ENCODE measurements around the gene IL1RAPL2.

DNA sequence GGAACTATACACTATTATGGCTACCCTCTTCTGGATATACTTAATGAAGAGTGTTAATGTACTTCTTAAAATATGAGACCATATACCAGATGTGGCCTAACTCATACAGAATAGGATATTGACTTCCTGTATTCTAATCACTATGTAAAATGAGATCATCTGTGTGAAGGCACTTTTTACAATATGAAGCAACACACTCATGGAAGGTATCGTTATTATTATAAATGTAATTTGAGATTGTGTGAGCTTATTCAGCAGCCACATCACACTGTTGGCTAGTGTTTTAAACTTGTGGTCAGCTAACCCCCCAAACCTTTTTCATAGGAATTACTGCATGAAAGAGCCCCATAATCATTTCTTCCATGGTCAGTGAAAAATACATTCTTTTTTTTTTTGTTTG, 936.3 kb downstream of the IL1RAPL2 start:
- TF ChIP-seq, protein P1, sequence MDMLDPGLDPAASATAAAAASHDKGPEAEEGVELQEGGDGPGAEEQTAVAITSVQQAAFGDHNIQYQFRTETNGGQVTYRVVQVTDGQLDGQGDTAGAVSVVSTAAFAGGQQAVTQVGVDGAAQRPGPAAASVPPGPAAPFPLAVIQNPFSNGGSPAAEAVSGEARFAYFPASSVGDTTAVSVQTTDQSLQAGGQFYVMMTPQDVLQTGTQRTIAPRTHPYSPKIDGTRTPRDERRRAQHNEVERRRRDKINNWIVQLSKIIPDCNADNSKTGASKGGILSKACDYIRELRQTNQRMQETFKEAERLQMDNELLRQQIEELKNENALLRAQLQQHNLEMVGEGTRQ (IDR thresholded peaks at IDR 0.05; ENCODE audit: low read depth, low read length), result no peak
- TF ChIP-seq RAD21 (IDR thresholded peaks at IDR 0.05; ENCODE audit: low read length) (no peak), POLR2A (IDR thresholded peaks at IDR 0.05; ENCODE audit: low read depth, low read length) (no peak), FOS (IDR thresholded peaks at IDR 0.05; ENCODE audit: low read depth, low read length) (no peak), BHLHE40 (IDR thresholded peaks at IDR 0.05; ENCODE audit: low read depth, low read length) (no peak), CHD1 (IDR thresholded peaks at IDR 0.05; ENCODE audit: low read depth, low read length) (no peak), MXI1 (IDR thresholded peaks at IDR 0.05; ENCODE audit: borderline replicate concordance, low read depth, low read length) (no peak), MAFK (IDR thresholded peaks at IDR 0.05; ENCODE audit: low read depth, low read length) (no peak)
- TF ChIP-seq, protein P2, sequence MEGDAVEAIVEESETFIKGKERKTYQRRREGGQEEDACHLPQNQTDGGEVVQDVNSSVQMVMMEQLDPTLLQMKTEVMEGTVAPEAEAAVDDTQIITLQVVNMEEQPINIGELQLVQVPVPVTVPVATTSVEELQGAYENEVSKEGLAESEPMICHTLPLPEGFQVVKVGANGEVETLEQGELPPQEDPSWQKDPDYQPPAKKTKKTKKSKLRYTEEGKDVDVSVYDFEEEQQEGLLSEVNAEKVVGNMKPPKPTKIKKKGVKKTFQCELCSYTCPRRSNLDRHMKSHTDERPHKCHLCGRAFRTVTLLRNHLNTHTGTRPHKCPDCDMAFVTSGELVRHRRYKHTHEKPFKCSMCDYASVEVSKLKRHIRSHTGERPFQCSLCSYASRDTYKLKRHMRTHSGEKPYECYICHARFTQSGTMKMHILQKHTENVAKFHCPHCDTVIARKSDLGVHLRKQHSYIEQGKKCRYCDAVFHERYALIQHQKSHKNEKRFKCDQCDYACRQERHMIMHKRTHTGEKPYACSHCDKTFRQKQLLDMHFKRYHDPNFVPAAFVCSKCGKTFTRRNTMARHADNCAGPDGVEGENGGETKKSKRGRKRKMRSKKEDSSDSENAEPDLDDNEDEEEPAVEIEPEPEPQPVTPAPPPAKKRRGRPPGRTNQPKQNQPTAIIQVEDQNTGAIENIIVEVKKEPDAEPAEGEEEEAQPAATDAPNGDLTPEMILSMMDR (conservative IDR thresholded peaks at IDR 0.05; ENCODE audit: low read depth, low read length), result no peak
